ENCODE measurements around the gene PCDHGA1.

Gene PCDHGA1

DNA sequence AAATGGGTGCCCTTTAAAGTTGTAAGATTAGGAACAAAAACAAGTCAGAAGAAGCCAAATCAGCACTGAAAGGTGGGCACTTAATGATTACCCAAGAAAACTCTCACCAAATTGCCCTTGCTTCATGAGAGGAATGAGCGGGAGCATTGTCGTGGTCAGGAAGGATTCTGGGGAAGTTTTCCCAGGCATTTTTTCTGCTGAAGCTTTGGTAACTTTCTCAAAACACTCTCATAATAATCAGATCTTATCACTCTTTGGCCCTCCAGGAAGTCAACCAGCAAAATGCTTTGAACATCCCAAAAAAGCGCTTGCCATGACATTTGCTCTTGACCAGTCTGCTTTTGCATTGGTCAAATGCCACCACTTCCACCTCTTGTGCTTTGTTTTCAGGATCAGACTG is 135.0 kb downstream of the PCDHGA1 start:
- H3K36me3 ChIP-seq (ENCODE audit: control insufficient read depth, low read length): no peaks in the 10 kb centered on the region
- H3K27ac ChIP-seq (ENCODE audit: low read depth, low read length): no peak overlapping the region
- H3K27me3 ChIP-seq (ENCODE audit: control insufficient read depth, low read length): no peaks in the 10 kb centered on the region
- H3K4me2 ChIP-seq (ENCODE audit: low read length): no peak overlapping the region
- no peaks in the 10 kb centered on the region for H3K79me2 ChIP-seq (ENCODE audit: control insufficient read depth, low read length)
- no peak for TF ChIP-seq EZH2phosphoT487 (IDR thresholded peaks at IDR 0.05; ENCODE audit: borderline replicate concordance, low read length)
- TF ChIP-seq, protein P1, sequence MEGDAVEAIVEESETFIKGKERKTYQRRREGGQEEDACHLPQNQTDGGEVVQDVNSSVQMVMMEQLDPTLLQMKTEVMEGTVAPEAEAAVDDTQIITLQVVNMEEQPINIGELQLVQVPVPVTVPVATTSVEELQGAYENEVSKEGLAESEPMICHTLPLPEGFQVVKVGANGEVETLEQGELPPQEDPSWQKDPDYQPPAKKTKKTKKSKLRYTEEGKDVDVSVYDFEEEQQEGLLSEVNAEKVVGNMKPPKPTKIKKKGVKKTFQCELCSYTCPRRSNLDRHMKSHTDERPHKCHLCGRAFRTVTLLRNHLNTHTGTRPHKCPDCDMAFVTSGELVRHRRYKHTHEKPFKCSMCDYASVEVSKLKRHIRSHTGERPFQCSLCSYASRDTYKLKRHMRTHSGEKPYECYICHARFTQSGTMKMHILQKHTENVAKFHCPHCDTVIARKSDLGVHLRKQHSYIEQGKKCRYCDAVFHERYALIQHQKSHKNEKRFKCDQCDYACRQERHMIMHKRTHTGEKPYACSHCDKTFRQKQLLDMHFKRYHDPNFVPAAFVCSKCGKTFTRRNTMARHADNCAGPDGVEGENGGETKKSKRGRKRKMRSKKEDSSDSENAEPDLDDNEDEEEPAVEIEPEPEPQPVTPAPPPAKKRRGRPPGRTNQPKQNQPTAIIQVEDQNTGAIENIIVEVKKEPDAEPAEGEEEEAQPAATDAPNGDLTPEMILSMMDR (IDR thresholded peaks at IDR 0.05; ENCODE audit: low read depth, low read length, poor library complexity, severe bottlenecking): no peak
- no peaks in the 10 kb centered on the region for H3K9me3 ChIP-seq (ENCODE audit: control insufficient read depth, insufficient read depth, low read length)
- peaks cover 4% of the 10 kb centered on the region for H3K4me1 ChIP-seq (ENCODE audit: control insufficient read depth, low read length)
- no peak overlapping the region for H3K4me3 ChIP-seq (ENCODE audit: low read length)
- H4K20me1 ChIP-seq (ENCODE audit: control insufficient read depth, insufficient read depth, low read depth, low read length): no peaks in the 10 kb centered on the region
- no peaks in the 10 kb centered on the region for H3F3A ChIP-seq (ENCODE audit: control insufficient read depth, insufficient read depth)
- no peaks in the 10 kb centered on the region for H3K9me2 ChIP-seq (replicated peaks; ENCODE audit: control insufficient read depth, low read length)

DNA sequence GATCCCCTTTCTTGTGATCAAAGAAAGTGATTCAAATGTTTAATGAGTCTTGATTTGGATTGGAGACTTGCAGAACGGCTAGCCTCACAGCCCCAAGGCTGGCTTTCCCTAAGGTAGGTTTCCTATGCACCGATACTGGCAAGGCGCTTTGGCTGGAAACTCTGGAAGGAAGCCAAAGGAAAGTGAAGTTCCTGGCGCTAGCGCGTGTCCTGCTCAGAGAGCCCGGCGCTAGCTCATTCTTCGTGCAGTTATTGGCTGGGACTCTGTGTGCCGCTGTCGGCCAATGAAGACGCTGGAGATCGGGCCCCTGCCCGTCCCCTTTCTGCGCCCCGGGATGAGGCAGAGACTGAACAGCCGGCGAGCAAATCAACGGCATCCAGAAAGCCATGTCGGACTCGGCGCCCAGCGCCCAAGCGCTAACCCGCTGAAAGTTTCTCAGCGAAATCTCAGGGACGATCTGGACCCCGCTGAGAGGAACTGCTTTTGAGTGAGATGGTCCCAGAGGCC is 145.4 kb downstream of the PCDHGA1 start, which contains the start of gene PCDHGC3:
Gene PCDHGC3, plus strand, starts transcription at position 342 of the 507 bp plus-strand sequence. Its CDS starts 151 bp downstream, at position 493.
- Histone ChIP-seq H3K4me1 (ENCODE audit: control insufficient read depth, low read length) (peaks cover 45% of the 10 kb centered on the region), H4K20me1 (ENCODE audit: control insufficient read depth, insufficient read depth, low read depth, low read length) (0 out of 2 replicates have a peak, but pooled peaks cover 7% of the 10 kb centered on the region), H3K4me3 (ENCODE audit: low read length) (peak within 1 kb of the TSS; percentile 90), H3K79me2 (ENCODE audit: control insufficient read depth, low read length) (peaks cover 51% of the 10 kb centered on the region), H3K27ac (ENCODE audit: low read depth, low read length) (peak within 1 kb of the TSS; percentile 50), H3K27me3 (ENCODE audit: control insufficient read depth, low read length) (no peaks in the 10 kb centered on the region), H3K9me3 (ENCODE audit: control insufficient read depth, insufficient read depth, low read length) (no peaks in the 10 kb centered on the region), H3K9me2 (replicated peaks; ENCODE audit: control insufficient read depth, low read length) (no peaks in the 10 kb centered on the region), H3K36me3 (ENCODE audit: control insufficient read depth, low read length) (peaks cover 46% of the 10 kb centered on the region), H3F3A (ENCODE audit: control insufficient read depth, insufficient read depth) (peaks cover 9% of the 10 kb centered on the region; the same call in 1 of the 2 replicates), H3K4me2 (ENCODE audit: low read length) (peak within 1 kb of the TSS; percentile 96)
- TF ChIP-seq EZH2phosphoT487 (IDR thresholded peaks at IDR 0.05; ENCODE audit: borderline replicate concordance, low read length): no peak
- TF ChIP-seq, protein P1 (IDR thresholded peaks at IDR 0.05; ENCODE audit: low read depth, low read length, poor library complexity, severe bottlenecking): peak; percentile 55

DNA sequence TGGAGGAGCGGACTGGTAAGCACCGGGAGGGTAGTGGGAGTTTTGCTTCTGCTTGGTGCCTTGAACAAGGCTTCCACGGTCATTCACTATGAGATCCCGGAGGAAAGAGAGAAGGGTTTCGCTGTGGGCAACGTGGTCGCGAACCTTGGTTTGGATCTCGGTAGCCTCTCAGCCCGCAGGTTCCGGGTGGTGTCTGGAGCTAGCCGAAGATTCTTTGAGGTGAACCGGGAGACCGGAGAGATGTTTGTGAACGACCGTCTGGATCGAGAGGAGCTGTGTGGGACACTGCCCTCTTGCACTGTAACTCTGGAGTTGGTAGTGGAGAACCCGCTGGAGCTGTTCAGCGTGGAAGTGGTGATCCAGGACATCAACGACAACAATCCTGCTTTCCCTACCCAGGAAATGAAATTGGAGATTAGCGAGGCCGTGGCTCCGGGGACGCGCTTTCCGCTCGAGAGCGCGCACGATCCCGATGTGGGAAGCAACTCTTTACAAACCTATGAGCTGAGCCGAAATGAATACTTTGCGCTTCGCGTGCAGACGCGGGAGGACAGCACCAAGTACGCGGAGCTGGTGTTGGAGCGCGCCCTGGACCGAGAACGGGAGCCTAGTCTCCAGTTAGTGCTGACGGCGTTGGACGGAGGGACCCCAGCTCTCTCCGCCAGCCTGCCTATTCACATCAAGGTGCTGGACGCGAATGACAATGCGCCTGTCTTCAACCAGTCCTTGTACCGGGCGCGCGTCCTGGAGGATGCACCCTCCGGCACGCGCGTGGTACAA is 146.0 kb downstream of the PCDHGA1 start:
- TF ChIP-seq, protein P1 (IDR thresholded peaks at IDR 0.05; ENCODE audit: low read depth, low read length, poor library complexity, severe bottlenecking): no peak
- TF ChIP-seq EZH2phosphoT487 (IDR thresholded peaks at IDR 0.05; ENCODE audit: borderline replicate concordance, low read length): no peak
- Histone ChIP-seq H3K9me3 (ENCODE audit: control insufficient read depth, insufficient read depth, low read length) (no peaks in the 10 kb centered on the region), H3K9me2 (replicated peaks; ENCODE audit: control insufficient read depth, low read length) (no peaks in the 10 kb centered on the region), H4K20me1 (ENCODE audit: control insufficient read depth, insufficient read depth, low read depth, low read length) (0 out of 2 replicates have a peak, but pooled peaks cover 7% of the 10 kb centered on the region), H3K27me3 (ENCODE audit: control insufficient read depth, low read length) (no peaks in the 10 kb centered on the region), H3K4me2 (ENCODE audit: low read length) (peak overlapping the region; percentile 96), H3K27ac (ENCODE audit: low read depth, low read length) (peak overlapping the region; percentile 50), H3K79me2 (ENCODE audit: control insufficient read depth, low read length) (peaks cover 58% of the 10 kb centered on the region), H3K4me3 (ENCODE audit: low read length) (peak overlapping the region; percentile 90), H3K4me1 (ENCODE audit: control insufficient read depth, low read length) (peaks cover 52% of the 10 kb centered on the region), H3F3A (ENCODE audit: control insufficient read depth, insufficient read depth) (peaks cover 13% of the 10 kb centered on the region; the same call in 1 of the 2 replicates), H3K36me3 (ENCODE audit: control insufficient read depth, low read length) (peaks cover 51% of the 10 kb centered on the region)

All from DOHH2 (cell line).